ENCODE measurements around the gene OSTF1. TPM values are rescaled to one million over a fixed set of nuclear protein-coding genes. Genes with fewer than 3 reads are reported as not detected.

The OSTF1 gene
- total RNA-seq, 2 donors from 2014 or later: 57.4 to 85.7 TPM

DNA sequence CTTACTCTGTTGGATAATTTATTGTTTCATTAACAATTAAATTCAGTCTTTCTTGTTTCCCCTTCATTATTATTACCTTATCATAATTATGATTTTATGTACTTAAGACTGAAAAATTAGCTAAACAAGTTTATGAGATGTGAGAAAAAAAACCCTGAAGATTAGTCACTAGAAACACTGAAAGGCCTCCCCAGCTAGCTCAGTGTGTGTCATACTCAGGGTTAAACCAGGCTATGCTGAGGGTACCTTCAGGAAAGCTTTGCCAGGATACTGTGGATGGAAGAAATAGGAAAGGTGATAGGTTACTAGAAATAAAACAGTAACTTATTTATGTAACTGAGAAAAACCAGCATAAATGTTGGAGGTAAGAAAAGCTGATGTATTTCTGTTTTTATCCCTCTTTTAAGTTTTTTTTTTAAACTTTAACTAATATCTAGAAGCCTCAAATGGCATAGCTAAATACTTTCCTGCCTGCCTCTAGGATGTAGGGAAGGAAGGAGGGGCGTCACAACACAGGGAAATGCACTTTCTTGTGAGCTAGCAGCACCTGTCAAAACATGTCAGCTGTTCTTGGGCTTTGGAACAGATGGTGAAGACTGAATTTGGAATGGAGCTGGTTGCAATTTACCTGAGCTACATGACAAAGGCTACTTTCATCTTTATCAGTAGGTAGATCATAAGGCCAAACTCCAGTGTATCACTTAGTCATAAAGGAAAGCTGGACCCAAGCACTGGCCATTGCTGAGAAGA is 24.6 kb upstream of the OSTF1 start:
- Histone ChIP-seq H3K27ac (no peak overlapping the region), H3K36me3 (no peaks in the 10 kb centered on the region), H3K27me3 (no peaks in the 10 kb centered on the region), H3K4me3 (no peak overlapping the region), H3K9ac (ENCODE audit: low read depth in 2 of 2, low read length in 2 of 2) (no peak overlapping the region), H3K9me3 (no peaks in the 10 kb centered on the region), H3K4me1 (no peaks in the 10 kb centered on the region)
- no peak for TF ChIP-seq CTCF (IDR thresholded peaks at IDR 0.05)
- no peak for DNase-seq
- intact Hi-C loops (cut with DNase I): no loop called here

DNA sequence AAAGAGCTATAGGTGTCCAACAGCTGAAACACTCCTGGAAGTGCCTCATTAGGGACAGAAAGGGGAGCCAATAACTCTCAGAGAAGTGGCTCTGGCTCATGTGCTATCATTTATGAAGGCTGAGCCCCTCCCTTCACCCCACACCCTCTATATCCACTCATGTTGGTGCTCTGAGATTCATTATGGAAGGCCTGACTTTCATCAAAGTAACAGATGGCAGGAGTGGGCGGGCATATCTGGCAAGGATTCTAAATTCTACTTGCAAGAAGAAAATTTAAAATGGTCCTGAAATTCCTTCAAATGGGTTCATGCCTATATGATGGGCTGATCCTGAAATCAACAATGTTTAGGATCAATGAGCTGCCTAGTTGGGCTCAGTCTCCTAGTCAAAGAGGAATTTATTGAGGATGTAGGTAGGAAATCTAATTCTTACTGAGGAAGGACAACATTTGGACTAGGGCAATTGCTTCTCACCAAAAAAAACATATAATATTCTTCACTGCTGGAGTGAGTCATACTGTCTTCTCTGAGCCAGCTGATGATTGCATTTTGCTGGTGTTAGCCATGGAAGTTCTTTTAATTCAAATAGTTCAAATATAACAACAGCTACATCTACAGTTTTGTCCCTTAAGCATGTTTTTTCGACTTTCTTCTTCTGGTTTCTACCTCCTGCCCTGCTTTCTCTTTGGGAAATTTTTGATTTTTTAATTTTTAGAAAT is 23.8 kb upstream of the OSTF1 start:
- no peak overlapping the region for H3K27ac ChIP-seq
- no peak for DNase-seq
- intact Hi-C loops (cut with DNase I): no loop called here
- no peak for TF ChIP-seq CTCF (IDR thresholded peaks at IDR 0.05)
- no peak overlapping the region for H3K9ac ChIP-seq (ENCODE audit: low read depth in 2 of 2, low read length in 2 of 2)
- no peaks in the 10 kb centered on the region for H3K9me3 ChIP-seq
- H3K4me3 ChIP-seq: no peak overlapping the region
- H3K27me3 ChIP-seq: no peaks in the 10 kb centered on the region
- no peaks in the 10 kb centered on the region for H3K36me3 ChIP-seq
- no peaks in the 10 kb centered on the region for H3K4me1 ChIP-seq

- no peaks in the 10 kb centered on the region for H3K36me3 ChIP-seq
- H3K27me3 ChIP-seq: no peaks in the 10 kb centered on the region
- H3K27ac ChIP-seq: no peak overlapping the region
- H3K4me3 ChIP-seq: no peak overlapping the region
- no peaks in the 10 kb centered on the region for H3K9me3 ChIP-seq
- H3K4me1 ChIP-seq: no peaks in the 10 kb centered on the region
- intact Hi-C loops (cut with DNase I): no loop called here
- TF ChIP-seq CTCF (IDR thresholded peaks at IDR 0.05): no peak
- DNase-seq: no peak
- no peak overlapping the region for H3K9ac ChIP-seq (ENCODE audit: low read depth in 2 of 2, low read length in 2 of 2)
These were observed 22.8 kb upstream of the OSTF1 start for GRCh38 chr9:75065510-75065909.

- no peaks in the 10 kb centered on the region for H3K9me3 ChIP-seq
- no peak for DNase-seq
- no peaks in the 10 kb centered on the region for H3K36me3 ChIP-seq
- H3K4me1 ChIP-seq: no peaks in the 10 kb centered on the region
- H3K27me3 ChIP-seq: no peaks in the 10 kb centered on the region
- H3K9ac ChIP-seq (ENCODE audit: low read depth in 2 of 2, low read length in 2 of 2): no peak overlapping the region
- no peak for TF ChIP-seq CTCF (IDR thresholded peaks at IDR 0.05)
- intact Hi-C loops (cut with DNase I): no loop called here
- H3K27ac ChIP-seq: no peak overlapping the region
- H3K4me3 ChIP-seq: no peak overlapping the region
These were observed 20.4 kb upstream of the OSTF1 start for GRCh38 chr9:75067894-75068293.

DNA sequence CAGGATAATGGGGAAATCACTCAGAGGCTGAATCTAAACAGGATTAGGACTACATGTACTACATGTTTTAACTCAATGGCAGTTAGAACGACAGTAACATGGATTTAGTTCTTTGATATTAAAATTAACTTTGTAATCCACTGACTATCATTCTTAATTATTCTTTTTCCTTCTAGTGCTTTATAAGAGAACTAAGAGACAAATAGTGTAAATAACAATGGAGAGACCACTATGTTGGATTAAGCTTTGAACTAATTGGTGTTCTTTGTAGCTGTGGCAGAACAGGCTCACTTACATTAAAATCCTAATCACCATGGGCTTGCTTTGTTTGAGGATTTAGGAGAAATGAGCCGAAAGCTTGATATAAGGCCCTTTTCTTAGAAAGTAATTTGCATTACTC is 19.1 kb upstream of the OSTF1 start:
- Histone ChIP-seq H3K27me3 (no peaks in the 10 kb centered on the region), H3K9me3 (no peaks in the 10 kb centered on the region), H3K9ac (ENCODE audit: low read depth in 2 of 2, low read length in 2 of 2) (no peak overlapping the region), H3K4me3 (no peak overlapping the region), H3K4me1 (no peaks in the 10 kb centered on the region), H3K36me3 (no peaks in the 10 kb centered on the region), H3K27ac (no peak overlapping the region)
- intact Hi-C loops (cut with DNase I): no loop called here
- no peak for DNase-seq
- no peak for TF ChIP-seq CTCF (IDR thresholded peaks at IDR 0.05)

Data from colonic mucosa (tissue), 4 donors.